ENCODE measurements around the gene USP48.

DNA sequence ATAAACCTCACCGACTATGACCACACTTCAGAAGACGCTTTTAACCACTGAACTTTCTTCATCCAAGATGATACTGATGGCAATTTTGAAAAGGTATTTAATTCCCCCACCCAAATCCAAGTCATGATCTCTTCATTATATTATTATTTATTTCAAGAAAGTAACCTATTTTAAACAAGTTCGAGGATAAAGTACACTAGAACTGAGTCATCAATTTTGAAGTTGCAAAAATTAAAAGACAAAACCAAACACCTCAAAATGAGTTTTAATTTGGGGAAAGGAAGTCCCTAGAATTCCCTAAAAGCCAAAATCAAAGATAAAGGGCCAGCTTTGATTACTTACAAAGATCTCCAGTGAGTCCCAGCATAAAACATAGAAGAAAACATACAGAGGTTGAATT is 58.4 kb downstream of the USP48 start:
- TF ChIP-seq, protein P1, sequence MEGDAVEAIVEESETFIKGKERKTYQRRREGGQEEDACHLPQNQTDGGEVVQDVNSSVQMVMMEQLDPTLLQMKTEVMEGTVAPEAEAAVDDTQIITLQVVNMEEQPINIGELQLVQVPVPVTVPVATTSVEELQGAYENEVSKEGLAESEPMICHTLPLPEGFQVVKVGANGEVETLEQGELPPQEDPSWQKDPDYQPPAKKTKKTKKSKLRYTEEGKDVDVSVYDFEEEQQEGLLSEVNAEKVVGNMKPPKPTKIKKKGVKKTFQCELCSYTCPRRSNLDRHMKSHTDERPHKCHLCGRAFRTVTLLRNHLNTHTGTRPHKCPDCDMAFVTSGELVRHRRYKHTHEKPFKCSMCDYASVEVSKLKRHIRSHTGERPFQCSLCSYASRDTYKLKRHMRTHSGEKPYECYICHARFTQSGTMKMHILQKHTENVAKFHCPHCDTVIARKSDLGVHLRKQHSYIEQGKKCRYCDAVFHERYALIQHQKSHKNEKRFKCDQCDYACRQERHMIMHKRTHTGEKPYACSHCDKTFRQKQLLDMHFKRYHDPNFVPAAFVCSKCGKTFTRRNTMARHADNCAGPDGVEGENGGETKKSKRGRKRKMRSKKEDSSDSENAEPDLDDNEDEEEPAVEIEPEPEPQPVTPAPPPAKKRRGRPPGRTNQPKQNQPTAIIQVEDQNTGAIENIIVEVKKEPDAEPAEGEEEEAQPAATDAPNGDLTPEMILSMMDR (IDR thresholded peaks at IDR 0.05 in 4 of 5, conservative IDR thresholded peaks at IDR 0.05 in 1 of 5) = no peak
- no peak for TF ChIP-seq POLR2A (IDR thresholded peaks at IDR 0.05)

Data from gastrocnemius medialis (tissue), 4 donors.